Ishikawa (cell line): Measurements from ENCODE around the gene SMG7.

Experiments
- CEBPB ChIP-seq: IDR thresholded peaks from 2 replicates; pipeline ENCODE4 v1.6.1; 2012
- EGR1 ChIP-seq: IDR thresholded peaks from 2 replicates; pipeline ENCODE4 v1.6.1; 2012
- EP300 ChIP-seq: IDR thresholded peaks from 2 replicates; pipeline ENCODE4 v1.6.1; 2012; ENCODE audit warnings: borderline replicate concordance
- FOXM1 ChIP-seq: IDR thresholded peaks from 2 replicates; pipeline ENCODE4 v1.6.1; 2012; ENCODE audit warnings: low read depth, borderline replicate concordance
- MAX ChIP-seq: IDR thresholded peaks from 2 replicates; pipeline ENCODE4 v1.6.1; 2012
- TAF1 ChIP-seq: IDR thresholded peaks from 2 replicates; pipeline ENCODE4 v1.6.1; 2012; ENCODE audit warnings: low read depth, mild to moderate bottlenecking
- TEAD4 ChIP-seq: IDR thresholded peaks from 2 replicates; pipeline ENCODE4 v1.6.1; 2012
- YY1 ChIP-seq: IDR thresholded peaks from 2 replicates; pipeline ENCODE4 v1.6.1; 2012; ENCODE audit warnings: low read depth
- ZBTB7A ChIP-seq: IDR thresholded peaks from 2 replicates; pipeline ENCODE4 v1.6.1; 2012; ENCODE audit warnings: low read depth

GRCh38 chr1:183512450-183512849 is 40.2 kb downstream of the SMG7 start:
- TF ChIP-seq EGR1 (no peak), FOXM1 (no peak), MAX (no peak), CEBPB (no peak), TEAD4 (no peak), EP300 (no peak), ZBTB7A (no peak), TAF1 (no peak), YY1 (no peak)
